Testis (tissue), 3 donors: ENCODE results near the gene BRINP2. TPM values are rescaled to one million over a fixed set of nuclear protein-coding genes. Genes with fewer than 3 reads are reported as not detected.
"Not testable (repeated sequence)": the region's sequence is repeated elsewhere in the genome, so short reads cannot be mapped to it uniquely, and the experiment has no call there.

Experiments used
- DNase-seq: peaks from one replicate; pipeline ENCODE4 v3.0.0-alpha.2; 2019
- H3K27ac ChIP-seq, 2 donors: fragments of 200-600 bp; sonication (generic); one replicate each; pipeline ENCODE4 v1.5.1; 2019
- H3K27me3 ChIP-seq: fragments of 200-600 bp; sonication (generic); one replicate; pipeline ENCODE4 v1.5.1; 2019
- H3K36me3 ChIP-seq: fragments of 200-600 bp; sonication (generic); one replicate; pipeline ENCODE4 v1.5.1; 2017; ENCODE audit warnings: low read depth; ENCODE audit errors: missing control alignments
- H3K4me1 ChIP-seq: fragments of 200-600 bp; sonication (generic); one replicate; pipeline ENCODE4 v1.5.1; 2019
- H3K4me3 ChIP-seq, 2 donors: fragments of 200-600 bp; sonication (generic); one replicate each; pipeline ENCODE4 v1.5.1; 2017 to 2019
- H3K9me3 ChIP-seq: fragments of 200-600 bp; sonication (generic); one replicate; pipeline ENCODE4 v1.5.1; 2017
- POLR2A ChIP-seq: fragments of 450-650 bp; IDR thresholded peaks from one replicate; pipeline ENCODE4 v1.6.1; 2017; ENCODE audit warnings: antibody characterized with exemption, mild to moderate bottlenecking, moderate library complexity
- WGBS, 2 donors: methylation state at CpG; one replicate each; pipeline ENCODE4 v1.1.5; 2018; 5-methylcytosine and 5-hydroxymethylcytosine counted together
- intact Hi-C: fragments of 100-400 bp; cut with DNase I; formaldehyde crosslinking; loops from one replicate; pipeline ENCODE4 v1.15.1; 2023; ENCODE audit warnings: low total_unique reads
- polyA plus RNA-seq: library from polyadenylated mRNA; stranded (reverse); fragments of 350-450 nt; fragmentation: Illumina TruSeq; extraction: RNeasy Lipid Tissue Mini Kit (QIAGEN cat#74804); gene quantifications from one replicate; pipeline ENCODE4 v1.2.3, GENCODE V29; 2014; ENCODE audit warnings: low read depth, low replicate concordance; ENCODE audit not compliant: insufficient read depth
- total RNA-seq, 2 donors: library from RNA; depleted of rRNA; stranded (reverse); fragments of >200 nt; gene quantifications; one replicate each; pipeline ENCODE4 v1.2.3, GENCODE V29; 2016
- TF ChIP-seq, protein P1 (sequence below), 3 experiments: fragments of 450-650 bp in 2 of 3; fragments of 200-600 bp in 1 of 3; sonication (generic) in 1 of 3; IDR thresholded peaks; one replicate each; pipeline ENCODE4 v1.5.1; 2016 to 2019; ENCODE audit warnings: antibody characterized with exemption in 3 of 3, mild to moderate bottlenecking in 2 of 3, moderate library complexity in 1 of 3

The BRINP2 gene
- total and polyA plus RNA-seq, 3 donors from 2014 or later: 5.9 to 6.7 (median 6.1) TPM

DNA sequence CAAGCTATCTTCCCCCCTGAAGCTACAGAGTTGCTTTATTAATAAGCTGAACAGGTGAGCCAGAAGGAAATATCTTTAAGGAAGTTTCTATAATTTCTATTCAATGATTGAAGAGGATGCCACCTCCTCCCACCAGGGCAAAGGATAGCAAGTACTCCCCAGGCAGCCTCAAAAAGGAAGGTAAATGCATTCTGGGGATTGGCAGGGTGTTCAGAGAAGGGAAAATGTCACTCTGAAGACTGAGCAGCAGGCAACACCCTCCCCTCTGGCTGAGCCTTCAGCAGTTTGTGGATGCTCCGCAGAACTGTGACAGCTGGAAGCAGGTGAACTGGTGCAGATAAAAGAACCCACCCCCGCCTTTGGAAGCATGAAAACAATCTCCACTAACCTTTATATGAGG is 140.8 kb downstream of the BRINP2 start:
- H3K9me3 ChIP-seq: no peaks in the 10 kb centered on the region
- TF ChIP-seq, protein P1, sequence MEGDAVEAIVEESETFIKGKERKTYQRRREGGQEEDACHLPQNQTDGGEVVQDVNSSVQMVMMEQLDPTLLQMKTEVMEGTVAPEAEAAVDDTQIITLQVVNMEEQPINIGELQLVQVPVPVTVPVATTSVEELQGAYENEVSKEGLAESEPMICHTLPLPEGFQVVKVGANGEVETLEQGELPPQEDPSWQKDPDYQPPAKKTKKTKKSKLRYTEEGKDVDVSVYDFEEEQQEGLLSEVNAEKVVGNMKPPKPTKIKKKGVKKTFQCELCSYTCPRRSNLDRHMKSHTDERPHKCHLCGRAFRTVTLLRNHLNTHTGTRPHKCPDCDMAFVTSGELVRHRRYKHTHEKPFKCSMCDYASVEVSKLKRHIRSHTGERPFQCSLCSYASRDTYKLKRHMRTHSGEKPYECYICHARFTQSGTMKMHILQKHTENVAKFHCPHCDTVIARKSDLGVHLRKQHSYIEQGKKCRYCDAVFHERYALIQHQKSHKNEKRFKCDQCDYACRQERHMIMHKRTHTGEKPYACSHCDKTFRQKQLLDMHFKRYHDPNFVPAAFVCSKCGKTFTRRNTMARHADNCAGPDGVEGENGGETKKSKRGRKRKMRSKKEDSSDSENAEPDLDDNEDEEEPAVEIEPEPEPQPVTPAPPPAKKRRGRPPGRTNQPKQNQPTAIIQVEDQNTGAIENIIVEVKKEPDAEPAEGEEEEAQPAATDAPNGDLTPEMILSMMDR (IDR thresholded peaks at IDR 0.05): no peak
- no peak for TF ChIP-seq POLR2A
- H3K27ac ChIP-seq: no peak overlapping the region
- H3K36me3 ChIP-seq: no peaks in the 10 kb centered on the region
- H3K27me3 ChIP-seq: no peaks in the 10 kb centered on the region
- intact Hi-C loops: no loop called here
- 79 to 88% methylated on average over 2 of the region's 2 CpGs for WGBS, 2 donors
- H3K4me3 ChIP-seq: no peak overlapping the region
- H3K4me1 ChIP-seq: no peaks in the 10 kb centered on the region
- DNase-seq: no peak

DNA sequence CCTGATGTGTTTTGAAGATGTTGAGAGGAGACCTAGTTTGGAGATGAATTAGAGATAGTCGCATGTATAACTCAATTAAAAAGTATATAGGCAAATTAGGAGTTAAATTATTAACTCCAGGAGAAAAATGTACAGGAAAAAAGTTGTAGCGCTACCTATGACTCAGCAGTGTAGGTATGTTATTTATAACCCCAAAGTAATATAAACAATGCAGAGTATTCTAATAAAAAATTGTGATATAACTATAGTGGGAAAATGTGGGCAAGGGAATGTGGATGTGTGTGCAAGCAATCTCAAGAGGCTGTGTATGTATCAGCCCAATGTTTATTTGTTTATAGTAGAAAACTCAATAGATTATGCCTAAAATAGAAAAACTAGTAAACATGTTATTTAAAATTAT is 144.5 kb downstream of the BRINP2 start:
- H3K4me1 ChIP-seq: no peaks in the 10 kb centered on the region
- no peaks in the 10 kb centered on the region for H3K27me3 ChIP-seq
- no peak for TF ChIP-seq POLR2A
- TF ChIP-seq, protein P1 (IDR thresholded peaks at IDR 0.05): no peak
- no peaks in the 10 kb centered on the region for H3K9me3 ChIP-seq
- no peak overlapping the region for H3K4me3 ChIP-seq
- 45% methylated on average over 2 of the region's 2 CpGs for WGBS, 2 donors
- no peaks in the 10 kb centered on the region for H3K36me3 ChIP-seq
- no peak for DNase-seq
- no peak overlapping the region for H3K27ac ChIP-seq
- intact Hi-C loops: no loop called here

DNA sequence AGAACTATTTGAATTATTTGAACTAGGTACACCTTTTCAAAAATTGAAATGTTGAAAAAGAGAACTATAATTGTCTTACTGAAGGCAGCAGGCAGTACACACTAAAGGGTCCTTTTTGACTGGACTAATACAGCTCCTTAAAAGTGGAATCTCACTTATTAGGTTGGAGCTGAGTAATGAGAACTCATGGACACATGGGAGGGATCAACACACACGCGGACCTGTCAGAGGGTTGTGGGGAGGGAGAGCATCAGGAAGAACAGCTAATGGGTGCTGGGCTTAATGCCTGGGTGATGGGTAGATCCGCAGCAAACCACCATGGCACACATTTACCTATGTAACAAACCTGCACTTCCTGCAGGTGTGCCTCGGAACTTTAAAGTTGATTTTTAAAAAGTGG is 145.0 kb downstream of the BRINP2 start:
- Histone ChIP-seq H3K9me3 (no peaks in the 10 kb centered on the region), H3K4me1 (no peaks in the 10 kb centered on the region), H3K4me3 (no peak overlapping the region), H3K36me3 (no peaks in the 10 kb centered on the region), H3K27me3 (no peaks in the 10 kb centered on the region), H3K27ac (no peak overlapping the region)
- 61 to 68% methylated on average over 4 of the region's 4 CpGs for WGBS, 2 donors
- intact Hi-C loops: no loop called here
- TF ChIP-seq, protein P1 (IDR thresholded peaks at IDR 0.05): no peak
- no peak for TF ChIP-seq POLR2A
- DNase-seq: no peak

DNA sequence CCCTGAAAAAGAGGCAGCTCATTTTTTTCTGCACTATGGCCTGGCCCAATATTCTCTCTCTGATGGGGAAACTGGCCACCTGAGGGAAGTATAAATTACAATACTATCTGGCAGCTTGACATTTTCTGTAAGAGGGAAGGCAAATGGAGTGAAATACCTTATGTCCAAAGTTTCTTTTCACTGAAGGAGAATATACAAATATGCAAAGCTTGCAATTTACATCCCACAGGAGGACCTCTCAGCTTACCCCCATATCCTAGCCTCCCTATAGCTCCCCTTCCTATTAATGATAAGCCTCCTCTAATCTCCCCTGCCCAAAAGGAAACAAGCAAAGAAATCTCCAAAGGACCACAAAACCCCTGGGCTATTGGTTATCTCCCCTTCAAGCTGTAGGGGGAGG is 150.7 kb downstream of the BRINP2 start:
- DNase-seq, intact Hi-C loops, H3K27me3 ChIP-seq, H3K9me3 ChIP-seq, H3K36me3 ChIP-seq, H3K27ac ChIP-seq, H3K4me3 ChIP-seq, H3K4me1 ChIP-seq: not testable (repeated sequence)

DNA sequence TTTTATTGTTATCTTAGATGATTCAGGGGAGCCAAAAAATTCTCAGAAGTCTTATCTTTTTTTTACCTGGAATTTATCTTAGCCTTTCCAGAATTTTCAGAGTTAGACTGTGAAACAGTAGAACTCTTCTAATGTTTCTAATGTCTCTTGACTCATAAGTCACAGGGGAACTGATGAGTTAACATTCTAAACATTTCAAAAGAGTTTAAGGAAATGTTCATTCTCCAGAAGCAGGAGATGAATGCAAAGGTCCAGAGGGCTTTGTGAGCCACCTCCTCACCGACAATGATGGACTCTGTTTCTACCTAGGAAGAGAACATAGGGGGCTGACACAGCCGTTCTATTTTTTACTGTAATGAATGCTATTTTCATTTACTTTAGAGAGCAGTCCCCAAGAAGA is 157.5 kb downstream of the BRINP2 start:
- no peak for DNase-seq
- no peaks in the 10 kb centered on the region for H3K27me3 ChIP-seq
- TF ChIP-seq POLR2A: no peak
- TF ChIP-seq, protein P1 (IDR thresholded peaks at IDR 0.05): no peak
- WGBS, 2 donors: 70 to 74% methylated on average over 2 of the region's 2 CpGs
- no peaks in the 10 kb centered on the region for H3K36me3 ChIP-seq
- no peak overlapping the region for H3K27ac ChIP-seq
- intact Hi-C loops: no loop called here
- H3K9me3 ChIP-seq: no peaks in the 10 kb centered on the region
- no peak overlapping the region for H3K4me3 ChIP-seq
- H3K4me1 ChIP-seq: no peaks in the 10 kb centered on the region
